K562 (cell line): Measurements from ENCODE around the gene ATP2A3. TPM values are rescaled to one million over a fixed set of nuclear protein-coding genes. Genes with fewer than 3 reads are reported as not detected.

ENCODE experiments used
- ATAC-seq: fragments of 200-7000 bp; cut with Tn5 transposase; 3 replicates; pipeline ENCODE4 v1.9.1; 2020; ENCODE audit warnings: moderate library complexity
- BruUV-seq: library from RNA; stranded (reverse); fragments of 400-500 nt; replicated peaks from 2 replicates; lab custom pipeline; 2021; lab: Mats Ljungman, UMichigan
- CTCF ChIA-PET: fragments of 300-600 bp; formaldehyde crosslinking; extraction: SDS; loops from one replicate; lab custom pipeline; 2021; ENCODE audit warnings: low intra/inter-chr PET ratio; lab: Yijun Ruan, JAX
- POLR2A ChIA-PET: fragments of 300-600, 350-650 bp; sonication (Branson Sonifier 250); formaldehyde crosslinking; extraction: SDS; loops from one replicate; lab custom pipeline; 2021; ENCODE audit warnings: antibody characterized with exemption, inconsistent platforms; lab: Yijun Ruan, JAX
- DNase-seq, 4 experiments: peaks; one replicate each; pipeline versions ENCODE4 v3.0.0 to v3.0.0-alpha.2; 2011 to 2018; ENCODE audit warnings: low spot score in 3 of 4, mixed read lengths in 3 of 4; ENCODE audit errors: extremely low read depth in 1 of 4
- FAIRE-seq: peaks from 2 replicates; lab custom pipeline; 2011; peaks lifted over from hg19 to GRCh38; lab: Jason Lieb, UNC
- H2AFZ ChIP-seq: 2 replicates; pipeline ENCODE4 v1.6.0; 2011; ENCODE audit warnings: low read depth, low read length, control low read depth, inconsistent platforms
- H3K27ac ChIP-seq: fragments of 200-600 bp; 3 replicates; pipeline ENCODE4 v1.8.0; 2011; ENCODE audit warnings: low read depth, mild to moderate bottlenecking, control low read depth, inconsistent platforms, low read length, moderate library complexity, mixed read lengths; ENCODE audit errors: extremely low read depth
- H3K27me3 ChIP-seq, 2 experiments: fragments of 300-600 bp in 1 of 2; 2 replicates in 1 of 2; 3 replicates in 1 of 2; pipeline versions ENCODE4 v1.6.0 to v1.8.0; 2011; ENCODE audit warnings: inconsistent platforms in 2 of 2, low read length in 2 of 2, mild to moderate bottlenecking in 1 of 2, mixed read lengths in 1 of 2, moderate library complexity in 1 of 2; ENCODE audit not compliant: control insufficient read depth in 2 of 2, insufficient read depth in 2 of 2
- H3K36me3 ChIP-seq: fragments of 300-600 bp; 3 replicates; pipeline ENCODE4 v1.8.0; 2011; ENCODE audit warnings: mild to moderate bottlenecking, low read length, inconsistent platforms; ENCODE audit not compliant: control insufficient read depth, insufficient read depth
- H3K4me1 ChIP-seq, 2 experiments: fragments of 200-600 bp in 1 of 2; replicated peaks in 1 of 2; 2 replicates in 1 of 2; 3 replicates in 1 of 2; pipeline versions ENCODE4 v1.5.1 to v1.8.0; 2011; ENCODE audit warnings: inconsistent platforms in 2 of 2, low read length in 2 of 2, mild to moderate bottlenecking in 1 of 2, mixed read lengths in 1 of 2, moderate library complexity in 1 of 2; ENCODE audit not compliant: control insufficient read depth in 2 of 2, insufficient read depth in 2 of 2
- H3K4me2 ChIP-seq: 2 replicates; pipeline ENCODE4 v1.6.1; 2011; ENCODE audit warnings: low read length, control low read depth, inconsistent platforms, mixed read lengths; ENCODE audit not compliant: insufficient read depth
- H3K4me3 ChIP-seq: fragments of 200-600 bp; sonication (generic), shearing (Covaris generic); 2 replicates; pipeline ENCODE4 v1.5.1; 2016; ENCODE audit warnings: control low read depth, inconsistent platforms
- H3K79me2 ChIP-seq: fragments of 200-600 bp; 3 replicates; pipeline ENCODE4 v1.8.0; 2011; ENCODE audit warnings: low read length, inconsistent platforms; ENCODE audit not compliant: control insufficient read depth, insufficient read depth
- H3K9ac ChIP-seq, 2 experiments: 2 replicates each; pipeline versions ENCODE4 v1.6.0 to v1.6.1; 2011; ENCODE audit warnings: low read depth in 2 of 2, low read length in 2 of 2, control low read depth in 1 of 2, inconsistent platforms in 1 of 2, mild to moderate bottlenecking in 1 of 2, mixed read lengths in 1 of 2; ENCODE audit not compliant: insufficient read depth in 1 of 2
- H3K9me1 ChIP-seq: one replicate; pipeline ENCODE4 v1.6.0; 2011; ENCODE audit warnings: inconsistent platforms, mild to moderate bottlenecking, low read length, moderate library complexity; ENCODE audit not compliant: control insufficient read depth, insufficient read depth
- H3K9me3 ChIP-seq: replicated peaks from 2 replicates; pipeline ENCODE4 v1.5.1; 2011; ENCODE audit warnings: low read depth, low read length, inconsistent platforms; ENCODE audit not compliant: control insufficient read depth, insufficient read depth
- H4K20me1 ChIP-seq: replicated peaks from 2 replicates; pipeline ENCODE4 v1.6.1; 2011; ENCODE audit warnings: low read length, inconsistent platforms, mixed read lengths; ENCODE audit not compliant: control insufficient read depth, insufficient read depth
- CTBP1 ChIP-seq: fragments of 450-650 bp; IDR thresholded peaks from 2 replicates; pipeline ENCODE4 v1.6.1; 2016; ENCODE audit warnings: borderline replicate concordance
- CTCFL ChIP-seq: IDR thresholded peaks from 2 replicates; pipeline ENCODE4 v1.6.1; 2011; ENCODE audit warnings: borderline replicate concordance, low read depth, mild to moderate bottlenecking, moderate library complexity, low read length; ENCODE audit not compliant: insufficient read depth, poor library complexity, severe bottlenecking
- FOXA1 ChIP-seq: fragments of 450-650 bp; IDR thresholded peaks from 2 replicates; pipeline ENCODE4 v1.6.1; 2016; ENCODE audit warnings: mild to moderate bottlenecking, borderline replicate concordance
- JUNB ChIP-seq: fragments of 450-650 bp; formaldehyde crosslinking; conservative IDR thresholded peaks from 2 replicates; pipeline ENCODE4 v1.4.0; 2020; ENCODE audit warnings: mild to moderate bottlenecking
- MTA1 ChIP-seq: fragments of 450-650 bp; IDR thresholded peaks from 2 replicates; pipeline ENCODE4 v1.6.1; 2017; ENCODE audit warnings: borderline replicate concordance
- RERE ChIP-seq: sonication (generic); formaldehyde crosslinking; IDR thresholded peaks from 2 replicates; pipeline ENCODE4 v1.8.0; 2023; ENCODE audit warnings: missing genetic modification reagents, mild to moderate bottlenecking, borderline replicate concordance
- RUNX1 ChIP-seq: sonication (generic); IDR thresholded peaks from 2 replicates; pipeline ENCODE4 v1.6.1; 2016; ENCODE audit warnings: antibody characterized with exemption, low read depth
- SIX5 ChIP-seq, 2 experiments: IDR thresholded peaks; 2 replicates each; pipeline ENCODE4 v1.6.1; 2011; ENCODE audit warnings: low read length in 2 of 2, borderline replicate concordance in 1 of 2, low read depth in 1 of 2, mild to moderate bottlenecking in 1 of 2, moderate library complexity in 1 of 2; ENCODE audit not compliant: insufficient read depth in 1 of 2
- SREBF2 ChIP-seq: sonication (generic); formaldehyde crosslinking; IDR thresholded peaks from 2 replicates; pipeline ENCODE4 v1.4.0; 2020; ENCODE audit warnings: mild to moderate bottlenecking, missing genetic modification reagents
- TEAD4 ChIP-seq, 2 experiments: sonication (generic) in 1 of 2; formaldehyde crosslinking in 1 of 2; IDR thresholded peaks; 2 replicates each; pipeline versions ENCODE4 v1.6.1 to v1.8.0; 2012 to 2022; ENCODE audit warnings: borderline replicate concordance in 1 of 2, inconsistent platforms in 1 of 2, low read length in 1 of 2, mild to moderate bottlenecking in 1 of 2, missing genetic modification reagents in 1 of 2
- WHSC1 ChIP-seq: IDR thresholded peaks from one replicate; pipeline ENCODE4 v1.6.1; 2012; ENCODE audit warnings: low read length, control low read depth, inconsistent platforms
- ZEB2 ChIP-seq: fragments of 450-650 bp; IDR thresholded peaks from 2 replicates; pipeline ENCODE4 v1.6.1; 2016
- WGBS: fragments of 100-300 bp; shearing (Covaris generic); methylation state at CpG from one replicate; pipeline ENCODE4 v1.1.6; 2016; ENCODE audit warnings: low coverage, mixed read lengths; ENCODE audit not compliant: insufficient coverage; ENCODE audit errors: missing lambda C conversion rate; 5-methylcytosine and 5-hydroxymethylcytosine counted together
- in situ Hi-C: fragments of 300-500 bp; cut with MboI; formaldehyde crosslinking; loops from 4 replicates; pipeline ENCODE4 v1.15.0; 2018; ENCODE audit warnings: inconsistent platforms, mixed read lengths
- intact Hi-C: fragments of 100-400 bp; cut with micrococcal nuclease; formaldehyde crosslinking; loops from 2 replicates; pipeline ENCODE4 v1.14.2; 2022
- polyA plus RNA-seq, 8 experiments: library from polyadenylated mRNA; depleted of rRNA in 4 of 8; stranded (reverse) in 5 of 8; unstranded in 3 of 8; fragments of >200 nt; fragmentation: Nextera tagmentation in 2 of 8; fragmentation: Illumina TruSeq in 1 of 8; extraction: Ambion mirVana in 2 of 8; extraction: Trizol in 1 of 8; gene quantifications; 2 replicates each; pipeline versions ENCODE4 v1.2.1 to v1.2.3, GENCODE V29; 2011 to 2014; ENCODE audit warnings: inconsistent platforms in 1 of 8, missing spikeins in 1 of 8
- total RNA-seq, 7 experiments: library from RNA; depleted of rRNA in 6 of 7; stranded (reverse); fragments of >200 nt in 6 of 7; fragmentation: Illumina TruSeq in 2 of 7; extraction: Trizol in 2 of 7; gene quantifications; 2 replicates each; pipeline versions ENCODE4 v1.2.1 to v1.2.3, GENCODE V29; 2011 to 2021; ENCODE audit warnings: low replicate concordance in 1 of 7

ATP2A3 gene
- total and polyA plus RNA-seq, 9 of the 15 experiments (the other 6 are each of a cell fraction or from before 2014, with no cell fraction given), result 0.65 to 103 (median 31.3) TPM

- FAIRE-seq (no peak), ATAC-seq (no peak), DNase-seq (no peak)
- H3K79me2 ChIP-seq, result peaks cover 29% of the 10 kb centered on the region
- intact Hi-C loops, result no loop called here
- no peak overlapping the region; the same call in 2 of the 3 replicates for H3K27ac ChIP-seq
- H3K9me3 ChIP-seq, result no peaks in the 10 kb centered on the region
- POLR2A ChIA-PET, result no interaction called here
- H3K9me1 ChIP-seq, result no peaks in the 10 kb centered on the region
- H3K4me1 ChIP-seq, result peaks cover 22 to 51% of the 10 kb centered on the region in 2 experiments
- 85% methylated on average over 5 of the region's 10 CpGs for WGBS
- in situ Hi-C loops, result no loop called here
- CTCF ChIA-PET, result no interaction called here
- H3K36me3 ChIP-seq, result peaks cover 32% of the 10 kb centered on the region; the same call in 1 of the 3 replicates
- H2AFZ ChIP-seq, result no peak overlapping the region
- no TSS peak for BruUV-seq
- H3K4me2 ChIP-seq, result no peak overlapping the region
- no peak for TF ChIP-seq ZEB2
- TF ChIP-seq MTA1, result no peak
- no peak for TF ChIP-seq CTCFL
- no peak for TF ChIP-seq WHSC1
- no peak for TF ChIP-seq SREBF2 (CRISPR knock-in tag)
- no peak for TF ChIP-seq JUNB (CRISPR knock-in tag)
- no peak for TF ChIP-seq TEAD4 (IDR thresholded peaks at IDR 0.05; ENCODE audit: low read length)
- TF ChIP-seq TEAD4 (CRISPR knock-in tag; IDR thresholded peaks at IDR 0.05; ENCODE audit: borderline replicate concordance), result no peak
- TF ChIP-seq SIX5 (IDR thresholded peaks at IDR 0.05; ENCODE audit: borderline replicate concordance in 1 of 2, insufficient read depth in 1 of 2, low read depth in 1 of 2, low read length in 2 of 2), result no peak
- TF ChIP-seq FOXA1, result no peak
- TF ChIP-seq RUNX1, result no peak
- no peak for TF ChIP-seq RERE (CRISPR knock-in tag)
- no peak for TF ChIP-seq CTBP1
- TF ChIP-seq, all 486 proteins: peak for 0
- Histone ChIP-seq H3K9ac (peak overlapping the region in 1 of 2 experiments; percentile 50; a peak in 2 of 4 replicates), H3K4me3 (no peak overlapping the region), H3K27me3 (no peaks in the 10 kb centered on the region), H4K20me1 (no peaks in the 10 kb centered on the region)
Observed at GRCh38 chr17:3886776-3887175, 77.5 kb downstream of the ATP2A3 start.
